GM18499 (cell line): ENCODE data around the gene NLGN2.

Experiments
- ATAC-seq: cut with Tn5 transposase; IDR thresholded peaks from one replicate; pipeline ENCODE4 v1.9.1; 2021; ENCODE audit warnings: moderate number of reproducible peaks; ENCODE audit not compliant: insufficient read depth, unreplicated experiment

NLGN2 gene

DNA sequence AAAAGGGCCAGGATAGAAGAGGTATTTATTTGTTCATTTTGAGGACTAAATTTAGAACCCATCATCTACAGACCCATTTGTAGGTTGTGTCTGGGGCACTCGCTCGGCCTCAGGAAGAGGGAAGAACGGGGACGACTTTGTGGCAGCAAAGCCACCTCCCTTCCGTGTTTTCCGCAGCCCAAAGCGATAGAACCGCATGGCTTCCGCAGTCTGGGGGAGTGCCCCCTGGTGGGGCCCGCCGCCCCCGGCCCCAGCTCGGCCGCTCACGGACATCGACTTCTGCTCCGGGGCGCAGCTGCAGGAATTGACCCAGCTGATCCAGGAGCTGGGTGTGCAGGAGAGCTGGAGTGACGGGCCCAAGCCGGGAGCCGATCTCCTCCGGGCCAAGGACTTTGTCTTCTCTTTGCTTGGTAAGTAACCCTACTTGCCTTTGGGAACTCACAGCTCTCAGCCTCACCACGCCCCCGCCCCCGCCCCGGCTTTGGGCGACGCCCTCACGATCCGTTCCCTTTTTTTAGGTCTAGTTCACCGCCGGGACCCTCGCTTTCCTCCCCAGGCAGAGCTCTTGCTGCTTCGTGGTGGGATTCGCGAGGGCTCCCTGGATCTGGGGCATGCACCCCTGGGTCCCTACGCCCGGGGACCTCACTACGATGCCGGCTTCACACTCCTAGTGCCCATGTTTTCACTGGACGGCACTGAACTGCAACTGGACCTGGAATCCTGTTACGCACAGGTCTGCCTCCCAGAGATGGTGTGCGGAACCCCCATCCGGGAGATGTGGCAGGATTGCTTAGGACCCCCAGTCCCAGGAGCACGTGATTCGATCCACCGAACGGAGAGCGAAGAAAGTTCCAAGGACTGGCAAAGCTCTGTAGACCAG lies 28.3 kb downstream of the NLGN2 start:
- no peak for ATAC-seq

DNA sequence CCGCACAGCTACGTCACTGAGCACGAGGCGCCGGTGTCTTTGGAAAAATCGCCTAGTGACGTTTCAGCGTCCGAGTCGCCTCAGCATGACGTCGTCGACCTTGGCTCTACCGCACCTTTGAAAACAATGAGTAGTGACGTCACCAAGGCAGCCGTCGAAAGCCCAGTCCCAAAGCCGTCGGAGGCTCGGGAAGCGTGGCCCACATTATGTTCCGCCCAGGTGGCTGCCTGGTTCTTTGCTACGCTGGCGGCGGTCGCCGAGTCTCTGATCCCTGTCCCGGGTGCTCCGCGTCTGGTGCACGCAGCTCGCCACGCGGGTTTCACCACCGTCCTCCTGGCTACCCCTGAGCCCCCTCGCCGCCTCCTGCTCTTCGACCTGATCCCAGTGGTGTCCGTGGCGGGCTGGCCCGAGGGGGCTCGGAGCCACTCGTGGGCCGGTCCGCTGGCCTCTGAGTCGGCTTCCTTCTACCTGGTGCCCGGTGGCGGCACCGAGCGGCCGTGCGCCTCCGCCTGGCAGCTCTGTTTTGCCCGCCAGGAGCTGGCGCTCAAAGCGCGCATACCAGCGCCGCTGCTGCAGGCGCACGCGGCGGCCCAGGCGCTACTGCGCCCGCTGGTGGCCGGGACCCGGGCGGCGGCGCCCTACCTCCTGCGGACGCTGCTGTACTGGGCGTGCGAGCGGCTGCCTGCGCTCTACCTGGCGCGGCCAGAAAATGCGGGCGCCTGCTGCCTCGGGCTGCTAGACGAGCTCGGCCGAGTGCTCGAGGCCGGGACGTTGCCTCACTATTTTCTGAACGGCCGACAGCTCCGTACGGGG lies 29.1 kb downstream of the NLGN2 start:
- no peak for ATAC-seq

DNA sequence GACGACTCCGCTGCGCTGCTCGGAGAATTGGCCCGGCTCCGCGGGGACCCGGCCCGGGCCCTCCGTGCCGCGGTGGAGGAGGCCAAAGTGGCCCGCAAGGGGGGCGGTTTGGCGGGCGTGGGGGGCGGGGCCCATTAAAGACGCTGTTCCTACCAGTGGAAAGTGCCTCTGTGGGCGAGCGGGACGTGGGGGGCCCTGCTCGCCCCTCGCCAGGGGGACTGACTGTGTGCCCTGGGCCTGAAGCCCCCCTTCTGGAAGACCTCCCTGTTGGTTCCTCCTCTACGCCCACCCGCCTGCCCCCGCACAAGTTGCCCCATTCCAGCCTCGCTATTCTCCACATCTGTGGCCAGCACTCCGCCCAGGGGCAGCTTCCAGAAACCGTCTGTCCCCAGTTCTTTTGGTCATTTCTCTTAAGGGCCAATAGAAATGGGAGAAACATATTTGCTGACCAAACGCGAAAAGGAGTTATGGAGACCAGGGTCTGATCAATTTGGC lies 29.8 kb downstream of the NLGN2 start:
- ATAC-seq: no peak

DNA sequence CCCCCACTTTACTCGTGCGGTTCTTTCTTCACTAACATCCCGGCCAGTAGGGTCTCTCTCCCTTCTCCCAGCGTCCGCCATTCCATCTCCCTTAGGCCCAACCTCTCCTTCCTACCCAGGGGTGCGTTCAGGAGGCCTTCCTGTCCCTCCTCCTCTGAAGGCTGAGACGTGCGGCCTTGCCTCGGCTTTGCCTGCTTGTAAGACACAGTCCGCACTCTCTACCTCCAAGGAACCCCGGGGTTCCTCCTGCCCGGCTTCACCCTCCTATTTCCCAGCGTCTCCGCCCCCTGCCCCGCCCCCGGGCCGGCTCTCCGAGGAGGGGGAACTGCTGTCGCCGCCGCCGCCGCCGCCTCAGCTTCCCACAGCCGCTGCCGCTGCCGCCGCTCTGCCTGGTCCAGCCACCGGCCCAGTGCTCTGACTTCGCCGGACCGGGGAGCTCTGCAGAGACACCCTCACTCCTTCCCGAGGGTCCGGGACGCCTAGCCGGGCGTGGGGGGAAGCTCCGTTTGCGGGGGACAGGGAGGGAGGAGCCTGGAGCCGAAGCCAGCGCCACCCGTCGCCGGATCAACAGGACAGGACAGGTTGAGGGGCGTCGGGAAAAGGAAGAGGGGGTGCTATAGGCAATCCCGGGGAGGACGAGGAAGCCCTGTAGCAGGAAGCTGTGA lies 30.4 kb downstream of the NLGN2 start:
- no peak for ATAC-seq

DNA sequence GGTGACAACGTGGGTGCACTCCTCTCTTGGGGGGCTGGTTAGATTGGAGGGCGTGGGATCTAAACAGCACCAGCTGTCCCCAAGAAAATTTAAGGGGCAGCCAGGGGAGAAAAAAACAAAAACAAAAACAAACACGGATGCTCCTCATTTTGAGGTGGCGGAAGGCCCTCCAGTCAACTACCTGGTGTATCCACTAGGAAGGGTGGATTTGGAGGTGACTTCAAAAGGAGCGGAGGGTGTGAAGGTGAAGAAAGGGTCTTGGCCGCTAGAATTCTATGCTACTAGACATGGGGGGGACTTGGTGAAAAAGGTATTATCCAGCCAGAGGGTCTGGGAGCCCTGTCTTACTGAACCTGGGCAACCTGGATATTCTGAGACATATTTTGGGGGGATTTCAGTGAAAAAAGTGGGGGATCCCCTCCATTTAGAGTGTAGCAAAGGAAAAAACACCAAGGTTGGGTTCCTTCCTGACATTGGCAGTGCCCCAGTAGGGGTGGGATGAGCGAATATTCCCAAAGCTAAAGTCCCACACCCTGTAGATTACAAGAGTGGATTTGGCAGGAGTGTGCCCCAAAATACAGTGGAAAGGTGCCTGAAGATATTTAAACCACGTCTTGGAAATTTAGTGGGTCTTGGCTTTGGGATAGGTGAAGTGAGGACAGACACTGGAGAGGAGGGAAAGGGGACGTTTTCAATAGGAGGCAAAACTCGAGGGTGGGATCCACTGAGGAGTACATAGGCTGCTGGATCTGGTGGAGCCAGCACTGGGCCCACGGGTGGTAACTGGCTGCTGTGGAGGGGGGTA lies 31.2 kb downstream of the NLGN2 start:
- no peak for ATAC-seq

DNA sequence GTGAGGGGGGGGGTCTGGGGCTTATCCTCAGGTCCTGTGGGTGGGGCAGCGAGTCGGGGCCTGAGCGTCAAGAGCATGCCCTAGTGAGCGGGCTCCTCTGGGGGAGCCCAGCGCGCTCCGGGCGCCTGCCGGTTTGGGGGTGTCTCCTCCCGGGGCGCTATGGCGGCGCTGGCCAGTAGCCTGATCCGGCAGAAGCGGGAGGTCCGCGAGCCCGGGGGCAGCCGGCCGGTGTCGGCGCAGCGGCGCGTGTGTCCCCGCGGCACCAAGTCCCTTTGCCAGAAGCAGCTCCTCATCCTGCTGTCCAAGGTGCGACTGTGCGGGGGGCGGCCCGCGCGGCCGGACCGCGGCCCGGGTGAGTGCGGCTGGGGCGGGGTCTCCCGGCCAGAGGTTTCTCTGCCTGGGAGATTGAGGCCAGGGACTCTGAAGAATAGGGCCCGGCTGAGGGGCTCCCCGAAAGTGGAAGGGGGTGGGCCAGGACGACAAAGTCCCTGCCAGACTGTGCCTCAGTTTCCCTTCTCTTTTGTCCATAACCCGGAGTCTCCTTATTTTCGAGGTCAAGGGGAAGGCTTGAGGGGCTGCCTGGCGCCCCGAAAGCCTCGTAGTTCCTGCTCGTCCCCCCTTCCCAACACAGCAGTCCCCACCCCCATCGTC lies 31.9 kb downstream of the NLGN2 start, which contains the start of gene FGF11:
TSS of gene FGF11 (plus strand) at position 51 of the 651 bp plus-strand sequence. CDS start at position 160, 109 bp downstream.
- ATAC-seq: no peak

DNA sequence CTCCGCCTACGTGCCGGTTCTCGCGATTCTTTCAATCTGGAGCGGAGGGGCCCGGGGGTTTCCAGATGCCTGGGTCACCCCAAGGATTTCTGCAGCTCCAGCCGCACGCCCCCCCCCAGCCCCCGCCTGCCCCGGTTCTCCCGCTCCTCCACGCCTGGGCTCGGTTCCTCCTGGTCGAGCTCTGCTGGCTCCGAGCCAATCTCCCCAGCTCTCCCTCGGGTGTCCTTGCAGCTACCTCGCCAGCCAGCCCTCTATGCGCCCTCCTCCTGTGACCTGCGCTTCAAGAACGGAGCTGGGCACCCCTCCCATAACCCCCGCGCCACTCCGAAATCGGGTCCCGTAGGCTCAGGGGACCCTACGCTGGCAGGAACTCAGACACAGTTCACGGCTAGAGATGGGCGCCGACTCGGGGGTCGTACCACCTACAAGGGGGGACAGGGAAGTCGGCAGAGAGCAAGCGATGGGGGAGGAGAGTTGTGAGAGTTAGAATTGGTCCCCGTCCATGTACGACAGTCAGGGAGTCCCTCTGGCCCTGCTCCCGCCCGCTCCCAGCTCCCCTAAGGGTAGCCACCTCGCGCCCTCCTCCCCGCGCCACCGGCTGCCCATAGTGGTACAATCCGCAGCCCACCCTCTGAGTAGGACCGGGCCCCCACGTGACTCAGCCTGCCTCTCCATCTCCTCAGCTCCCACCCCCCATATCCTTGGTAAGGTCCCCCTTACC lies 32.6 kb downstream of the NLGN2 start:
- no peak for ATAC-seq

DNA sequence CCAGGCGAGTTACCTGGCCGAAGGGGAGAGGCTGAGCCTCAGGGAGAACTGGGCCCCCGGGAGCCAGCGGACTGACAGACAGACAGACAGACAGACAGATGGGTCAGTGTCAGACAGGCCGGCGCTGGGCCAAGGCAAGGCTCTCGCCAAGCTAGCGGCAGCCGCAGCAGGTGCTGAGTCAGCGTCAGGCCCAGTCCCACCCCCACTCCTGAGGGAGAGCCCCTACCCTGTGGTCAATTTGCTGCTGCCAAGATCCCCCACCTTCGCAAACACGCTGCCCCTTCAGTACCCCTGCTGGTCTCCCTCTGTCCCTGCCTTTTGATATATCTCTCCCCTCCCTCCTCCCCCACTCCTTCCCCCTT lies 33.2 kb downstream of the NLGN2 start:
- no peak for ATAC-seq

DNA sequence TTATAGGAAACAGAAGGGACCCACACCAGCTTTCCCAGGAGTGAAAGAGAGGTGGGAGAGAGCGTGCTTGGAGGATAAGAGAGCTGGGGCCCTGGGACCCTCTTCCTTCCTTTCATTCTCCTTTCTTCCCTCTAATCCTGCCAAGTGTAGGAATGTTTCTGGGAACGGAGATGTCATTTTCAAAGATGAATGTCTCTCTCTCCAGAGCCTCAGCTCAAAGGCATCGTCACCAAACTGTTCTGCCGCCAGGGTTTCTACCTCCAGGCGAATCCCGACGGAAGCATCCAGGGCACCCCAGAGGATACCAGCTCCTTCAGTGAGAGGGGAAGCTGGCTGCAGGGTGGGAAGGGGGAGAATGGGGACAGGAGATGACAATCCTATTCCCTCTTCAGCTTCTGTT lies 33.6 kb downstream of the NLGN2 start:
- no peak for ATAC-seq

DNA sequence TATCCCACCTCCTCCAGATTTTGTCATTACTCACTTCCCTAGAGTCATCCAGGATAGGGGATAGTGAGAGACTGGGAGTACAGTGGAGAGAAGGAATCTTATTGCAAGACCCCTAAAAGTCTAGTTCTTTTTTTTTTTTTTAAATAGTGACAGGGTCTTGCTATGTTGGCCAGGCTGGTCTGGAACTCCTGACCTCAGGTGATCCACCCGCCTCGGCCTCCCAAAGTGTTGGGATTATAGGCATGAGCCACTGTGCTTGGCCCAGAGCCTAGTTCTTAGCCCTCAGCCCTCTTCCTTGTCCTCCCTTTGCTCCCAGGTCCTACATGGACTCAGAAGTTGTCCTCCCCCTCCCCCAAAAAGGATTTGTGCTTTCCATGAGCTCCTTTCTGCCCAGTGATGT lies 34.5 kb downstream of the NLGN2 start:
- no peak for ATAC-seq

DNA sequence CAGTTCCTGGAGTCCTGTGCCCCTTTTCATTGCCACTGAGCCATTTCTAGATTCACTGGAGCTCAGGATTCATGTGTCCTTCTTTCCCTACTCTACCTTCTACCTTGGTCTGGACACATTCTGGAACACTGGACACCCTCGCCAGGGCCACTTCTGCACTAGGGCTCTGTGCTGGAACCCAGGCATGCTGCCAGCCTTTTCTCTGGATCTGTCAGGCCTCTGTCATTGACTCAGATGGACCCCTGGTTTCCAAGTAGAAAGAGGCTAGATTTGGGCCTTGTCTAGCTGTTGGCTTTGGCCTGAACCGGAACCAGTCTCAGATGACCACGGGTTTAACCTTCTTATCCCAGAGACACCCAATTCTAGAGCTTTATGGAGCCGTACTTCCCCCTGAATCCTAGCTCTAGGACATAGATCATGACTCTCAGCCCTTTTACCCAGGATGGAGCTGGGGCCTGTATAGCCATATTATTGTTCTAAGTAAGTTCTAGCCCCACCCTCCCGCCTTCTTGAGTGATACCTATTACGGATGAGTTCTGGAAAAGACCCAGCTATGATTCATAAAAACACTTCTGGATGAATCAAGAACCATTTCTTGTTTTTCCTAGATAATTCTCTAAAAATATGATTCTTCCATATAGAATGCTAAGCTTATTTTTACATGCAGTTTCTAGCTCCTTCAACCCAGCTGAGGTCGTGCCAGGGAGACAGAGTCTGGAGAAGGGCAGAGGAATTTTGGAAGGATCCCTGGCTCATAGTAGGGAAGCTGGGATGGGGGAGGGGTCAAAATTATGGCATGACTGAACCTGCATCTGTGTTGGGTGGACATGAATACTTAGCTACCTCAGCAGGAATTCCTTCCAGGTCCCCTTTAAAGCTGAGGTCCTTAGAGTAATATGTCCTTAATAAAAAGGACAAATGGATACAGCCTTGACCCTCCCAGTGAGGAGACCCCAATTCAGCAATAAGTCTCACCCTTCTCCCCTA lies 36.1 kb downstream of the NLGN2 start:
- no peak for ATAC-seq

DNA sequence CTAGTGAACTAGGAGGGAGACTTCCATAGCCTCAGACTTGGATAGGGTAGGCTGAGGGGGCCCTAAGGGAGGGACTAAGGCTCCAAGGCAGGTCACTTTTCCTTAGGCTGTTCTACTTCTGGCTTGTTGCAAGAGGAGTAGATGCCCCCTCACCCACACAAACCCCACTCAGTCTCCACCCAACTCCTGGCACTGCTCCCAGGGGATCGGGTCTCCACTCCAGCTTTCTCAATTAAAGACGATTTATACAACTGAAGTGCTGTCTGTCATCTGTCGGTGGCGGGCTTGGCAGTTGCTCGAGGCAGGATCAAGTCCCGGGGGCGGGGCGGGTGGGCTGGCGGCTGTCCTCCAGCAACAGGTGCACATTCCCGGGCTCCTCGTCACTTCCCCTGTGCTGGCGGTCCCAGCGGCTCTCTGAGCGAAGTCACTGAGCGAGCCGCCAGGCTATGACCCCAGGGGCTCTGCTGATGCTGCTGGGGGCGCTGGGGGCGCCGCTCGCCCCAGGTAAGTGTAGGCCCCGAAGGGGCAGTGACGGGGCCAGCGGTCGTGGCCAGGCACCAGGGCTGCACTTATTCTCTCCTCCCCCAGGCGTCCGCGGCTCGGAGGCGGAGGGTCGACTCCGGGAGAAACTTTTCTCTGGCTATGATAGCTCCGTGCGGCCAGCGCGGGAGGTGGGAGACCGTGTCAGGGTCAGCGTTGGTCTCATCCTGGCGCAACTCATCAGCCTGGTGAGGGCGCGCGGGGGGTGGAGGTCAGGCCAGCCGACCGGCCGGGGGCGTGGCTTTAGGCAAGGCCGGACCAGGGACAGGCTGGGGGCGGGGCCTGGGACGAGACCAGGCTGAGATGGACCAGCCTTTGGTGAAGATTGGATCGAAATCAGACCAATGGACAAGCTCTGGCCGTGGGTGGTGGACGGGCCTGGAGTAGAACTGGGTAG lies 37.3 kb downstream of the NLGN2 start, which contains the start of gene CHRNB1:
TSS of gene CHRNB1 (plus strand) at position 380 of the 937 bp plus-strand sequence. CDS start at position 447, 67 bp downstream.
- no peak for ATAC-seq

DNA sequence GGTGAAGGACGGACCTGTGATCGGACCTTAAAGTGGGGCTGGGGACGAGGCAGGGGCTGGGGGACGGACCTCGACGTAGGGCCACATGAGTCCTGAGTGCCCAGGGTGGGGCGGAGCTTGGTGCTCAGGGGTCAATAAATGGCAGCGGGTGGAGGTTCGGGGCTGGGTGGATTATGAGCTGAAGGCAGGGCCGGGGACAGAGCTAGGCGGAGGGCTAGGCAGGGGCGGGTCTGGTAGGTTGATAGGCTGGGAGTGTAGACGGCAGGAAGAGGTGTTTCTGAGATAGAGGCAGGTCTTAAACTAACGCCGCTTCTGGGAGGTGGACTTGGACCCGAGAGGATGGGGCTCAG lies 37.9 kb downstream of the NLGN2 start:
- no peak for ATAC-seq

DNA sequence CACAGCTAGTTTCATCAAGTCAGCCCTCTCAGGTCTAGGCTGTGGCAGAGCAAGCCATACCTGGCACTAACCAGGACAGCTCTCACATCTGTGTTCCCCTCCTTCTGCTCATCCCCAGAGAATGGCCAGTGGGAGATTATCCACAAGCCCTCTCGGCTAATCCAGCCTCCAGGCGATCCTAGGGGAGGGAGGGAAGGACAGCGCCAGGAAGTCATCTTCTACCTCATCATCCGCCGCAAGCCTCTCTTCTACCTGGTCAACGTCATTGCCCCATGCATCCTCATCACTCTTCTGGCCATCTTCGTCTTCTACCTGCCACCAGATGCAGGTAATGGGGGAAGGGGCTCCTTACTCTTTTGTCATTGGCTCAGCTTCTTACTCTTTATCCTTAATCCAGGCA lies 40.8 kb downstream of the NLGN2 start:
- no peak for ATAC-seq

DNA sequence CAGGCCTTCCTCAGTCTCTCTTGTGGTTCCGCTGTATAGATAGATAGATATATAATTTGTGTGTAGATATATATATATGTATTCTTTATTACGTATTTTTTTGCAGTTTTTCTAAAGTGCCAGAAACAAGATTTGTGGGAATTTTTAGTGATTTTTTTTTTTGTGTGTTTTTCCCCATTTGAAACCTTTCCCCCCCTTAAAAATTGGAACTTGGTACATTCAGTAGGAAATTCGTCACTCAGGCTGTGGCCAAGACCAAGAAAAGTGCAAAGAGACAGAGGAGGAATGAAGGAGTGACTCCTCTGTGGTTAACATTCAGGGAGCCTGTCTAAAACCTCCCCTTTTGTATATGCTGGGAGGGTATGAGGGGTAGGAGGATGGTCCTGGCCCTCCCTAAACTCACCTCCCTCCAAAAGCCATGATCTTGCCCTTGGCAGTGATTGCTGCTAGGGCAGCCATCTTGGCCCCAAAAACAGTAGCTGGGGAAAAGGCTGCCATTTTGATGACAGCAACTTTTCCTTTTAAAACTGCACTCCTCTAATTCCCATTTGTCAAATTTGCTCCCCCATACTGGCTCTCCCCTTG lies 52.4 kb downstream of the NLGN2 start:
- no peak for ATAC-seq
